NCI-H1694 (cell line): ENCODE data around the gene FAM209A.
"Not testable (repeated sequence)": the region's sequence is repeated elsewhere in the genome, so short reads cannot be mapped to it uniquely, and the experiment has no call there.

Experiments used
- DNase-seq: peaks from one replicate; lab custom pipeline; 2025; lab: John Stamatoyannopoulos, UW

The FAM209A gene

DNA sequence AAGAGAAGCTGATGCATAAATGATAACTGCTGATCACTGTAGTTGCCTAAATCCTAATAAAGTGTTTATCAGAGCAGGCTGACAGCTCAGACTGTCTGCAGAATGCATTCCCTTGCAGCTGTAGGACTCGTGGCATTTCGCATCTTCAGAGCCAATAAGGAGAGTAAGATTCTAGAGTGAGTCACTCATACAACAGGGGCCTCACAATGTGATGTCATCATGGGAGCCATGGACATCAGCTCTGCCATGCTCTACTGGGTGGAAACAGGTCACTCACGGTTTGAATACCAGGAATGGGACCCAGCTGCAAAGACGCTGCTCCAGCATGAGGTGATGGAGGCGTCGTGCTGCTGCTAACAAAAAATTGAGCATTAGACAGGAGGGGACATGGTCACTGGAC lies 15.9 kb downstream of the FAM209A start:
- DNase-seq: no peak

GRCh38 chr20:56542489-56543030 lies 18.0 kb downstream of the FAM209A start:
- DNase-seq: no peak

GRCh38 chr20:56551571-56551970 lies 27.0 kb downstream of the FAM209A start:
- DNase-seq: no peak

DNA sequence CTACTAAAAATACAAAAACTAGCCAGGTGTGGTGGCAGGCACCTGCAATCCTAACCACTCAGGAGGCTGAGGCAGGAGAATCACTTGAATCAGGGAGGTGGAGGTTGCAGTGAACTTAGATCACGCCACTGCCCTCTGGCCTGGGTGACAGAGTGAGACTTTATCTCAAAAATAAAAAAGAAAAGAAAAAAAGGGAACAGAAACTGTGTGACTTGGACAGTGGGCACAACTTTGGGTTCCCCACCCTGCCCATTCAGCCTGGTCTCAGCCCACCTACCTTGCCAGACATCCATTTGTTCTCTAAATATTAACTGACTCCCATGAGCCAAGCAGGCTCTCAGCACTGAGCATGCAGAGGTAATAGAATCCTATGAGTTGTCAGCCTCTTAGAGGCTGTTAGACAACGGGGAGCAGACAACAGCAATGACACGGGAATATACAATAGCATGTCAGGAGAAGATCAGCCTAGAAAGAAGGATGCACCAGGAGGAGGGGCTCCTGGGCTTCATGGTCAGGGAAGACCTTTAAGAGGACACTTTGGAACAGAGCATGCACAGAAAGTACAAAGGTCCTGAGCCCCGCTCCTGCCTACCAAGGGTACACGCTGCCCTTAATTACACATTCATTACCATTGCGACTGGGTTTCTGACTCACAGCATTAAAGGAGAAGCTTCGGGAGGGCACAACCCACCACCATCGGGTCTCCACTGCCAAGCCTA lies 28.5 kb downstream of the FAM209A start:
- no peak for DNase-seq

GRCh38 chr20:56554869-56555268 lies 30.3 kb downstream of the FAM209A start:
- DNase-seq: peak; percentile 79

DNA sequence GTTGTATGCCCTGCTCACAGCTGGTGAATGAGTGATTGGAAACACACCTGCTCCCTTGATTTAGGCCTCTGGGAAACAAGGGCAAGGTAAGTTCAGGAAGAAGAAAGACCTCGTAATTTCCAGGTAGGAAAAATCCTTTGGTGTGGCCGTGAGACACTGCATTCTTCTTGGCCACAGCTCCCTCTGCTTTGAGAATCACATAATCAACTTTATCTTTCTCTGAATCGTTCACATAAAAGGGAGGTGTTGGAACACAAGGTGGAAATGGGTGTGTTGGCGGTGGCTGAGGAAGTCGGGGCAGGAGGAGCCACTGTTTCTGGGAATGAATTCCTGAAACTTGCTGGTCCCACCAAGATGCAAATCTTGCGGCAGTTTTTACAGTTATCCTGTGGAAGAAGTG lies 34.4 kb downstream of the FAM209A start:
- no peak for DNase-seq

DNA sequence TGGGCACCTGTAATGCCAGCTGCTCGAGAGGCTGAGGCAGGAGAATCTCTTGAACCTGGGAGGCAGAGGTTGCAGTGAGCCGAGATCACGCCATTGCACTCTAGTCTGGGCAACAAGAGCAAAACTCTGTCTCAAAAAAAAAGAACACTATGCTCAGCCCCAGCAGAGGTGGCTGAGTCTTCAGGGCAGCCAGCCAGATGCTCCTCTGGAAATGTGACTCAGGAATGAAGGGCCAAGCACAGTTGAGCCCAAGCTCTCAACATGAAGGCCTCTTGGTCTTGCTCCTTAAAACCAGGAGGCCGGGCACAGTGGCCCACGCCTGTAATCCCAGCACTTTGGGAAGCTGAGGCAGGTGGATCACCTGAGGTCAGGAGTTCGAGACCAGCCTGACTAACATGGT lies 40.0 kb downstream of the FAM209A start:
- DNase-seq: not testable (repeated sequence)

GRCh38 chr20:56565511-56565910 lies 41.0 kb downstream of the FAM209A start:
- no peak for DNase-seq

DNA sequence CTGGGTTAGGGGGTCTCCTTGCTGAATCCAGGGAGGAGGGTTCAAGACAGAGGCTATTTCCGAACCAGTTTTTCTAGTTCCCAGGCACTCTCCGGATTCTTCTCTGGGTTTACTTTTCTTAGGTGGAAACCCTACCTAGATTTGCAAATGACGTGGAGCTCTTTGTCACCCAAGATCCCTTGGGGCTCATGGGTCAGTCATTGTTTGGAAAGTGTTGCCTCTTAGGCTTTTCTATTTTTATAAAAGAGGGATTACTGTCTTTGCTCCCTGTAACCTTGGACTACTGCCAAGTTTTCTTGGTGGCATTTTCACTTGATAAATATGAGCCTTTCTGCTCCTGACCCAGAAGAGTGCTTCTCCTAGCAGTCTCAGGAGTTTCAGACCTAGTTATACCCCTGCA lies 42.1 kb downstream of the FAM209A start:
- DNase-seq: no peak

GRCh38 chr20:56570832-56571231 lies 46.3 kb downstream of the FAM209A start:
- no peak for DNase-seq

DNA sequence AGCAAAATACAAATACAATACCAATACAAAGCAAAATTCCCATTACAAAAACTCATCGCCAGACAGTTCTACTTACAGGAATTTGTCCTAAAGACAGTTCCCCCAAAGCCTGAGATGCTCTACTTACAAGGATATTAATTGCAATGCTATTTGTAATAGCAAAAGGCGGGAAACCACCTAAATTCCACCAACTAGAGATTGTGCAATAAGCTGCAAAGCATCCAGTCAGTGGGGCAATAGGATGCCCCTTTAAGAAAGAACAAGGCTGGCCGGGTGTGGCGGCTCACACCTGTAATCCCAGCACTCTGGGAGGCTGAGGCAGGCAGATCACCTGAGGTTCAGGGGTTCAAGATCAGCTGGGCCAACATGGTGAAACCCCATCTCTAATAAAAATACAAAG lies 47.6 kb downstream of the FAM209A start:
- no peak for DNase-seq

GRCh38 chr20:56573986-56574385 lies 49.4 kb downstream of the FAM209A start:
- no peak for DNase-seq

- DNase-seq: no peak
Measured at GRCh38 chr20:56574531-56575142, 50.1 kb downstream of the FAM209A start.

DNA sequence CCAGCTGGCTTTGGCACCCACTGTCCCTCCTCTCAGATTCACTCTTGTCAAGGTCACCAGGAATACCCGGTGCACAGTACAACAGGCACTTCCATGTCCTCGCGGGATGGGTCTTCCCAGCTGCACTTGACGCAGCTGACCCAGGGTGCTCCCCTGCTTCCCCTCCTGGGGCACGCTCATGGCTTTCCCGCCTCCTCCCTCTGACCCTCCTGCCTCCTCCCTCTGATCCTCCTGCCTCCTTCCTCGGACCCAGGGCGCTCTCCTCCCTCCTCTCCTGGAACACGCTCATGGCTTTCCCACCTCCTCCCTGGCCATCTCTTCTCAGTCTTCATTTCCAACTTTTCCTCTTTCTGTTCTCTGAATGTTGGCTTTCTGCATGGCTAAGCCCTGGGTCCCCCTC lies 50.6 kb downstream of the FAM209A start:
- no peak for DNase-seq
